GM12872 (cell line): ENCODE data around the gene GDPGP1.

Experiments
- TF ChIP-seq, protein P1 (sequence below): IDR thresholded peaks from 3 replicates; pipeline ENCODE4 v1.5.1; 2011; ENCODE audit warnings: low read depth, mild to moderate bottlenecking, low read length, moderate library complexity; ENCODE audit not compliant: insufficient read depth

GDPGP1 gene

GRCh38 chr15:90243943-90244639, 10.1 kb downstream of the GDPGP1 start:
- TF ChIP-seq, protein P1, sequence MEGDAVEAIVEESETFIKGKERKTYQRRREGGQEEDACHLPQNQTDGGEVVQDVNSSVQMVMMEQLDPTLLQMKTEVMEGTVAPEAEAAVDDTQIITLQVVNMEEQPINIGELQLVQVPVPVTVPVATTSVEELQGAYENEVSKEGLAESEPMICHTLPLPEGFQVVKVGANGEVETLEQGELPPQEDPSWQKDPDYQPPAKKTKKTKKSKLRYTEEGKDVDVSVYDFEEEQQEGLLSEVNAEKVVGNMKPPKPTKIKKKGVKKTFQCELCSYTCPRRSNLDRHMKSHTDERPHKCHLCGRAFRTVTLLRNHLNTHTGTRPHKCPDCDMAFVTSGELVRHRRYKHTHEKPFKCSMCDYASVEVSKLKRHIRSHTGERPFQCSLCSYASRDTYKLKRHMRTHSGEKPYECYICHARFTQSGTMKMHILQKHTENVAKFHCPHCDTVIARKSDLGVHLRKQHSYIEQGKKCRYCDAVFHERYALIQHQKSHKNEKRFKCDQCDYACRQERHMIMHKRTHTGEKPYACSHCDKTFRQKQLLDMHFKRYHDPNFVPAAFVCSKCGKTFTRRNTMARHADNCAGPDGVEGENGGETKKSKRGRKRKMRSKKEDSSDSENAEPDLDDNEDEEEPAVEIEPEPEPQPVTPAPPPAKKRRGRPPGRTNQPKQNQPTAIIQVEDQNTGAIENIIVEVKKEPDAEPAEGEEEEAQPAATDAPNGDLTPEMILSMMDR: no peak

- TF ChIP-seq, protein P1: no peak
Measured at GRCh38 chr15:90248789-90249202, 14.8 kb downstream of the GDPGP1 start.

DNA sequence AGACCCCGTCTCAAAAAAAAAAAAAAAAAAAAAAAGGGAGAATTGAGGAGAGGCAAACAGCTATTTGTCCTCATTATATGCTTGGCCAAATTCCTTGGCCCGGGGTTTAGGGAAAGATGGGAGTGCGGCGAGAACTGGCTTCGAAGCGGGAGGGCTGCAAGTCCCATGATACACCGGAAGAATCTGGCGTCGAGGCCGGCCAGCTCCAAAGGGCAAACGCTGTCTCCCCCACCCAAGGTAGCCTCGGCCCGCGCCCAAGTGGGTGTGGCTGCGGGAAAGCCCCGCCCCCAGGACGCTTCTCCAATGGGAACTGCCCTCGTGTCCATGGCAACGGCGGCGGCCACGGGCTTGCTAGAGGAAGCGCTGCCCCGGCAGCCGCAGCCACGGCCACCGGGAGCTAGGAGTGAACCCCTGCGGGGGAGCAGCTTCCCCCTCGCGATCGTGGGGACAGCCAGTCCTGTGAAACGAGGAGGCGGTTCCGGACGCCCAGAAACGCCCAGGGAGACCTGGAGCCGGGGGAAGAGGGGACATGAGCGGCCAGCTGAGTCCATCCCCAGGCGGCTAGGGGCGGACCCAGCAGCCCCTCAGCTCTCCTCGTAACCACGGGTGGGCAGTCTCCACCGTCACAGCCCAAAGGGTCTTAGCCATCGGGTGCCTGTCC, 15.3 kb downstream of the GDPGP1 start, which contains the start of gene TTLL13:
Gene TTLL13 (plus strand): TSS at position 354 of the 661 bp plus-strand sequence. CDS start 1,075 bp downstream, outside the sequence.
- TF ChIP-seq, protein P1: no peak

DNA sequence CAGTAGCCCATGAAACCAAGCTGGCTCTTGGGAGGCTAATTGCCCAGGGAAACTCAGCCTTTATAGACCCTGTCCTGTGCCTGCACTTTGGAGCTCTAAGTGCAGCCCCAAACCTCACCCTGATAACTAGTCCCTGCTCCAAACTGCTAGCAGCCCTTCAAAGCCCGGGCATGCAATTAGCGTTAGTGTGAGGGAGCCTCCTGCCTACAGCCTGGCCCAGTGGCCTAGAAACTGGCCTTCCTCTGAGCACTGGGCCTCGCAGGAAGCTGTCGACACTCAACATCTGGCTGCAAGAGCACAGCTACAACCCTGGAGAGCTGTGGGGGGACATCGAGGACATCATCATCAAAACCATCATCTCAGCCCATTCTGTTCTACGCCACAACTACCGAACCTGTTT, 23.8 kb downstream of the GDPGP1 start:
- TF ChIP-seq, protein P1: no peak

- TF ChIP-seq, protein P1: no peak
Measured at GRCh38 chr15:90259524-90259923, 25.5 kb downstream of the GDPGP1 start.

- TF ChIP-seq, protein P1: no peak
Measured at GRCh38 chr15:90261811-90262210, 27.8 kb downstream of the GDPGP1 start.

DNA sequence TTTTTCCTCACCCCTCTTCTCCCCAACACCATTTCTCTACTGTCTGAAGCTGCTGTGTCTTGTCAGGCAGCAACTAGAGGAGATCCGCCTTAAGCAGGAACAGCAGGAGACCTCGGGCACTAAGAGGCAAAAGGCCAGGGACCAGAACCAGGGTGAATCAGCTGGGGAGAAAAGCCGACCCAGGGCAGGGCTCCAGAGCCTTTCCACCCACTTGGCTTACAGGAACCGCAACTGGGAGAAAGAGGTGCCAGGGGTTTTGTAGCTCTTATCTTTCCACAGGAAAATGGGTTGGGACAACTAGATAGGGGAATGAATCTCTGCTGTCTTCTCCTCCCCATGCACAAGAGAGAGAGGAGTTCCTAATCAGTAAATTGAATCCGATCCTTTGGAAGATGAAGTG, 28.4 kb downstream of the GDPGP1 start:
- TF ChIP-seq, protein P1: no peak
